NCI-H2196 (cell line): ENCODE measurements around the gene CDK14.

Experiments
- DNase-seq: peaks from one replicate; lab custom pipeline; 2025; ENCODE audit not compliant: unreplicated experiment; lab: John Stamatoyannopoulos, UW

Gene CDK14

DNA sequence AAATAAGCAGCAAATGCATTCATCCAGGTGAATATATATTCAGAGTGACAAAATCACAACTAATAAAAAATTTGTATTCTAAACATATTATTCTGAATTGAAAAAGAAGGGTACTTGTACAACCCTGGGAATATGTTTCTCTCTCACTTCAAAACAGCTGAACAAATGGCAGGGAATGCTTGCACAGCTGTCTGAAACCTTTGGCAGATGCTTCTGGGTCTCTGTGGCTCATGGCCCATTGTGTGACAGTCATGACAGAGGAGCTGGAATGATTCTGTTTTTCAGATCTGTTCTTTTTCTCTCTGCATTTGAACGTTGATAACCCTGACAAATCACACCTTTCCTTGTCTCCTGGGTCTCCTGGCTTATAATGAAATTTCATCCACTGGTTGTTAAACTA is 392.4 kb downstream of the CDK14 start:
- peak; percentile 25 for DNase-seq

DNA sequence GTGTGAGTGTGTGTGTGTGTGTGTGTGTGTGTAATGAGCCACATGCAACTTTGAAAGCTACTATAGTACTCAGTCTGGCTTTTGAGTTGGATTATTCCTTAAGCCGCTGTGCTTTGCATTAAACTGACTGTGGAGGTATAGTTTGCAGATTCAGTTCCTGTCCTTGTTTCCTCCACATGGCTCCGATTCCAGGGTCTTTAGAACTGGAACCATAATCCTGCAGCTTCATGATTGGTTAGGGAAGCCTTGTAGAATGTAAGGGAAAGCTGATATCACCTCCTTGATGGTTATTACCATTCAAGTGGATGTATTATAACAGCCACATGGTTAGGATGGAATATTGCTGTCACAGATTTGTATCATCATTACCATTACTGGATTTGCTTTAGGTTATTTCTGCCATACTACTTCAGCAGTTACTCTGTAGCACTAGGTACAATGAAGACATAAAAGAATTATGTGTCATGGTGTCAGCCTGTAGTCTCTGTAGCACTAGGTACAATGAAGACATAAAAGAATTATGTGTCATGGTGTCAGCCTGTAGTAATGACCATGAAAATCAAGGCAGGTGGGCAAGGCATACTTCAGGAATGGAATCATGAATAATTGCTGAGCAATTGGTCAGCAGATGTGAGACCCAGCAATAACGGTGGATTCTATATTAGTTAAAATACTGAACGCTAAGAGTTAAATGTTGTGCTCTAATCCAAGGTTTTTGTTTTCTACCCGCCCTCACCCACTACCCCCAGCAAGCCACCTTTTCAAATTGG is 393.1 kb downstream of the CDK14 start:
- DNase-seq = no peak

DNA sequence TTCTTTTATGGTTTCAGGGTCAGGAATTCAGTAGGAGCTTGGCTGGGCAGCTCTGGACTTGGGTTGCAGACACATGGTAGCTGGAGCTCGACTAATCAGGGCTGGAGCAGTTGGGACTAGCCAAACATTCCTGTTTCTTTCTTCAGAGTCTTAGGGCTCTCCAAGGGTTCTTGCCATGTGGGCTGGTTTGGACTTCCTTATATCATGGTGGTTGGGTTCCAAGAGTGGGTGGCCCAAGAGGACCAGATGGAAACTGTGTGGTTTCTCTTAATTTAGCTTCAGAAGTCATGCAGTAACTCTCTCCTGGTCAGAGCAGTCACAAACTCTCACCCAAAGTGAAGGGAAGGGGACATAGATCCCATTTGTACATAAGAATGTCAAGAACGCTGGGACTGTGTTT is 398.0 kb downstream of the CDK14 start:
- DNase-seq = no peak

DNA sequence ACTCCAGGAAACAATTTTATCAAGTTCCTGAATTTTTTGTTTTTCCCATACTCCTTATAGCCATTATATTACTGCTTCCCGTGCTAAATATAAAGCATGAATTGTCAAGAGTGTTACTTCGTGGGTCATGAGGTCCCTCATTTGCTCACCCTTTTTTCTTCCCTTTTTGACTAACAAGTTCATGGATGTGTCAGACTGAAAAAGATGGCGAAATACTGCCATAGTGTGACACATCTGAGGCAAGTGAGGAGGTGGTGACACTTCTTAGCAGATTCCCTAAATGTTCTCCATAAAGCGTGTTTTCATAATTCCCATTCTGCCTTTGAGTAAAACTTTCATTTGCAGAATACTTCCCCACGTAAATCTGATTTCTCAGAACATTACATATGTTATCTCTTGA is 398.5 kb downstream of the CDK14 start:
- no peak for DNase-seq

DNA sequence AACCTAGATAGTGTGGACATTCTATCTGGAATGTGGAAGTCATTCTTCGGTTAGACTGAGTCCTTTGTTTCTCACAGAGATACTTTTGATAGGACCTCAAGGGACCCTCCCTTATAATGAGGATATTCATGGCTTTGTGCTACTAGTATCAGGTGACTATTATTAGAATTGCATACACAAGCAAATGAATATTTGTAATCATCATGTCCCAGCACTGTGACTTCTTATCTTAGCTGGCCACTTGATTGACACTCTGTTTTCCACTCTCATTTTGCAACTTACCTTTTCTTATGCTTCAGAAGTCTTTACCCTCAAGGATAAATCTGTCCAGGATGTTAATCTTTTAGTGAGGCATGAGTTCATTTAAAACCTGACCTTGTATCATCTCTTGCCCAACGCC is 399.9 kb downstream of the CDK14 start:
- no peak for DNase-seq

DNA sequence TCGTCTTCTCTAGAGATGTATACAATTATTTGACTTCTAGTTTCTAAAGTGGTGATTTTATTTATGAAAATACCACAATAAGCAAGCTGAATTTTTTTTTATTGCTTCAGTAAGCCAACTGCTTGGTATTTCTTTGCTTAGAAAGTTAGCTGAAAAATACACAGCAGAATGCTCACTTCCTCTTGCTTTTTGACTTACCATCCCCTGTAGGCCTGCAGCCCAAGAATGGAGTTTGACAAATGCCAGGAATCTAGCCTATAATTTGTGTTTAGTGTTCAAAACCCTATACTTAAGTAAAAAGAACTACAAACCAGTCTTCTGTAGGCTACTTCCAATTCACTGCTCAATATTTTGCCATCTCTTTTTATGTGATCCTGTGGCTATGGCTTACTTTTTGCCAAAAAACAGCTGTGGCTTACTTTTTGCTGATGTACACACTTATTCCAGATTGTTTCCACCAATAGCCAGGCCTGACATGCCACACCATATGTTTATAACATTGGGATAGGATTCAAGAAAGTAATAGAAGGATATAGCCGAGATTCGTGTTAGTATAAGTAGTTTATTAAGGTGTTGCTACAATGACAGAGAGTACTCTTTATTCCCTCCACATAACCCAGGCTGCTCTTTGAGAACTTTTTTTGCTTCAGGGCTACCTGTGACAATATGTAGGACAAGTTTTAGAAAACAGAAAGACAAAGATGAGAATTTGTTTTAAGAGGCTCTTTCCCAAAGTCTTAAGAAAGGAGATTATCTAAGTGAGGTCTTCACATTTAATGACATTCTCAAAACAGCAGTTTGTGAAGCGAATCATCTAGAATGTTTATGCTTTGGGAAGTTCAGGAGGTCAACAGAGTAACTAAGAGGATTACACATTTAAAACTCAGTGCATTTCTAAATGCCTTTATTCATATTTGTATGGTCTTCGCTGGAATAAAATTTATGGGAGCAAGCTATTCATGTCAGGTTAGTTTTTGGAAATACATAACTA is 404.2 kb downstream of the CDK14 start:
- DNase-seq = no peak

DNA sequence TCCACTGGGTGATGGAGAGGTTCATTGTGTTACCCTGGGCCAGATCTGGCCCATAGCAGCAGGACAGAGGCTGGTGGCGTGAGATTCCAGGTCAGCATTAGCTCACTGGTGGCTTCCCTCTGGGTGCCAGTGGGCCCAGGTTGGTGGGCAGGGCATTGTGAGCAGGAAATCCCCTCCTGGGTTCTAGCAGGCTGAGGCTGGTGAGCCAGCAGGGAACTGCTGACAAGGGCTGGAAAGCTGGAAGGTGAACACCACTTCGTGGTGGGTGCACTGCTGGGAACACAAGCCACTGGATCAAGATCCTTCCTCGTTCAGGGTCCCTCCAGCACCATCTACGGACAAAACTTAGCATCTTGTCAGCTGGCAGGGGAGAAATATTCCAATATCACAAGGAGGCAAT is 408.9 kb downstream of the CDK14 start:
- DNase-seq = no peak

DNA sequence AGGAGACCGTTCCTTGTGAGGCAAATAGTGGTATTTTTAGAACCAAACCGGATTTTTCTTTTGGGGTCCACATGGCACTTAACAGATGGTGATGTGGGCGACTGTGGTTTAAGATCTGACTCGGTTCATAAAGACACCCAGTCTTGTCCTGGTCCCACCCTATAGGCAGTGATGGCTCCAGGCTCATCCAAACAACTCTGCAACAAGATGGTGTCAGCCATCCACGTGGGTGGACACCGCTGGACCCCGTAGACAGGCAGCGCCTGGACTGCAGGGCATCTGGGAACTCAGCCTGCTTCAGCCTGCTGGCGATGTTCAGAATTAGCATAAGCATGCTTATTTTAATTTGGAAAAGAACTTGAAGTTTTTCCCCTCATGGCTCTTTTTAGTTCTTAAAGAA is 409.7 kb downstream of the CDK14 start:
- DNase-seq = no peak

DNA sequence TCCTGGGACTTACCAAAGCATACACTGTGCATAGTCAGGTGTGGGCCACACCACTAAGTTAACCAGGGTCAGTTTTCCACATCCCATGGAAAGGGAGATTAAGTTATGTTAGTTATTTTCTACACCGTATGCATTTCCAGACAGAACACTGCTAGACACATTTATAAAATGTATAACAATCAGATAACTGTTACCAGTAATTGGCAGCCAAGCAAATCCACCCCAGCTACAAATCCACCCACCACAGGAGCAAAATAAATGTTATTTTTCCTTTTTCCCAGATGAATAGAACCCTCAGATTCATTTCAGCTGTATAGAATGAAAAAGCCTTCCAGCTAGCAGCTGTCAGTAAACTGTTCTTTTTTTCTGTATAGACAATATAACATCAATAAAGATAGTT is 411.2 kb downstream of the CDK14 start:
- DNase-seq = no peak

DNA sequence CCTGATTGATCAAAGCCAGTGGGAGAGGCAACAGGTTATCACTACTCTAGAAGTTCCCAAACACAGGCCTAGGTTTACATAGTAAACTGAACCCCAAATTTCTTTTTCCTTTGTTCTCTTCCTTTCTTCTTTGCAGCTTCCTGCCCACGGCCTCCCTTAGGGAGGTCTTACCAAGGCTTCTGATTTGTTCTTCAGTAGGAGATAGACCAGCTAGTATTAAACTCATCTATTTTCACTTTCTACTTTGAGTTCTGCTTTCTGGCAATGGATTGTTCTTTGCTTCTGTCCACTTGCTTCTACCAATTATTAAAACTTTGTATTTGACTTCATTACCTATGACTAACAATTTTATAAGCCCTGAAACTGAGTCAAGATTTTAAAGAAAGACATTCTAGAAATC is 417.0 kb downstream of the CDK14 start:
- DNase-seq = no peak

DNA sequence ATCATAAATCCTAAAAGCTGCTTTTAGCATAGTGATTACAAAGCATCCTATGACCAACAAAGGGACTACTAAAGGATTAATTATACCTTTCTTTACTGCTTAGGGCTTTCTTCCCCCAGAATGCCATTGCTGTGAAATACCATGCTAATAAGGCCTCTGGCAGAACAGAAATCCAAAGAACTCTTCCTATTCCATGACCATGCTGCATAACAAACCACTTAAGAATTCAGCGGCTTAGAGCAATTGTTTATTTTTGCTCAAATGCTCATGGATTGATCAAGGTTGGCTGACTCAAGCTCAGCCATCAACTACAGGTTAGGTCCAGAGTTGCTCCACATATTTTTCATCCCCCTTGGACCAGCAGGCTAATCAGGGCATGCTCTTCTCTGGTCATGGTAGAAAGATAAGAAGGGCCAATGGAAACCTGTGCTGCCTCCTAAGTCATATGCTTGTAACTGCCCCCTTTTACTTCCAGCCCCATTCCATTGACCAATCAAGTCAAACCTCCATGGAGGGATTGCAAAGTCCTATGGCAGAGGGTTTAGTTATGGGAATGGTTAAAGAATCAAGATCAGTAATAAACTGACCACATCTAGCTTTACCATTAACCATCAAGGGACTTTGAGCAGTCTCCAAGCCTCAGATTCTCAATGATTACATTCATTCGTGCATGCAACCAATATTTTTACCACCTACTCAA is 423.7 kb downstream of the CDK14 start:
- DNase-seq = no peak

DNA sequence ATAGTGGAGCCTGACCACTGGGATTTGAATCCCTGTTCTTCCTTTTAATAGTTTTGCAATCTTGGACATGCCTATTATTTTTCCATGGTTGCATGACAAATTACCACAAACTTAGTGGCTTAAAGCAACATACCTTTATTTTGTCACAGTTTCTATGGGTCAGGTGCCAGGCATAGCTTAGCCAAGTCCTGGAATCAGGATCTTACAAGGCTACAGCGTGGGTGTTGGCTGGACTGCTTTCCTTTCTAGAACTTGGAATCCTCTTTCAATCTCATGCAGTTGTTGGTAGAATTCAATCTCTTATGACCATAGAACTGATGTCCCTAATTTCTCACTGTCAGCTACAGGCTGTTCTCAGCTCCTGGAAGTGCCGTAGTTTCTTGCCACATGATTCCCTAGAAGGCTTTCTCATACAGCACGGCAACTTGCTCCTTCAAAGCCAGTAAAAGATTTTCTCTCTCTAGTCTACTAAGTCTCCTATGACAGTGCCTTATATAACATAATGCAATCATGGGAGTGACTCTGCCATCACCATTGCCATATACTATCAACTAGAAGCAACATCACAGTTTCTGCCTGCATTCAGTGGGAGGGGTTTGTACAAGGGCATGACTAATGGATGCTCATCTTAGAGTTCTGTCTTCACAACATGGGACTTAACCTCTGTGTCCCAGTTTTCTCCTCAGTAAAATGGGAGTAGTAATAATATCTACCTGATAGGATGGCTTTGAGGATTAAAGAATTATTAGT is 424.7 kb downstream of the CDK14 start:
- DNase-seq = no peak

DNA sequence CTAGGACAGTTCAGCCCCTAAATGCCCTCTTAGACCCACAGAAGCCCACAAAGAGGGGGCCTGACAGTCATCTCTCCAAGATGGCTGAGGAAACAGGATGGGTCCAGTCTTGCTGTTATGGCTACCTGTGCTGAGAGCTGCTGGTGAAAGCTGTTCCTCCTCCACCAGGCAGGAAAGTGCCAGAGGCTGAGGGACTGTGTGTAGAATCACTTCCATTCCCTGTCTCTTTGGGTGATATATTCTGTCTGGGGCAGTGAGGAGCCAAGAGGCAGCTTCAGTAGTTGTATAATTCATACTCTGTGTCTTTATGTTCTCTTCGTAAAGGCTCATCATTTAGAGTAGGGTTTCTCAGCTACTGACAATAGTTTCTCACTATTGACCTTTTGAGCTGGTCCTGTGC is 425.8 kb downstream of the CDK14 start:
- DNase-seq = no peak

DNA sequence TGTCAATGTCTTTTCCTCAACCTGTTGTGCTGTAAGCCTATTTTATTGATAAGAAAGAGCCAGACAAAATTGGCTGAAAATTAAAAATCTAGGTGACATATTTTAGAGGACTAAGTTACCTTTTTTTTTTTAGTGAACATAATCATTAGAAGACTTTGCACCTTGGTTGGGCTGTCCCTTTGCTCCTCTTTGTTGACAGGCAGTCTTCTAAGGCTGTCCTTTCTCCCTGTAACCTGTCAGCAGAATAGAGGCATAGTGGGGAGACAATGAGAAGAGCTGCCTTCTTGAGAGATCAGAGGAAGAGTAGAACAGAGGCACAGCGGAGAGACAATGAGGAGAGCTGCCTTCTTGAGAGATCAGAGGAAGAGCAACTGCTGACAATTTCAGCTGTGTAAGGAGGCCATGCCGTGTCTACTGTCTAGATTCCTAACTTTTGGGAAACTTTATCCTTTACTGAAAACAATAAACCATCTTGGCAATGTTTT is 429.8 kb downstream of the CDK14 start:
- DNase-seq = no peak

DNA sequence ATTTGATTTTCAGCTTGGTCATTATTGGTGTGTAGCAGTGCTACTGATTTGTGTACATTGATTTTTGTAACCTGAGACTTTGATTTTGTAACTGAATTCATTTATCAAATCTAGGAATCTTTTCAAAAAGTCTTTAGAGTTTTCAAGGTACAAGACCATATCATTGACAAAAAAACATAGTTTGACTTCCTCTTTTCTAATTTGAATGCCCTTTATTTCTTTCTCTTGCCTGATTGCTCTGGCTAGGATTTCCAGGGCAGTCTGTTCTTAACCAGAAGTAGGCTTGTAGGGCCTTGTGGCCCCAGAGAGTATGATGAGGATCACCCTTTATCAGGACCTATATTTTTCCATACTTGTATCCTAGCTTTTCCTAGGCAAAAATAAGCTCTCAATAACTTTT is 433.6 kb downstream of the CDK14 start:
- DNase-seq = no peak

DNA sequence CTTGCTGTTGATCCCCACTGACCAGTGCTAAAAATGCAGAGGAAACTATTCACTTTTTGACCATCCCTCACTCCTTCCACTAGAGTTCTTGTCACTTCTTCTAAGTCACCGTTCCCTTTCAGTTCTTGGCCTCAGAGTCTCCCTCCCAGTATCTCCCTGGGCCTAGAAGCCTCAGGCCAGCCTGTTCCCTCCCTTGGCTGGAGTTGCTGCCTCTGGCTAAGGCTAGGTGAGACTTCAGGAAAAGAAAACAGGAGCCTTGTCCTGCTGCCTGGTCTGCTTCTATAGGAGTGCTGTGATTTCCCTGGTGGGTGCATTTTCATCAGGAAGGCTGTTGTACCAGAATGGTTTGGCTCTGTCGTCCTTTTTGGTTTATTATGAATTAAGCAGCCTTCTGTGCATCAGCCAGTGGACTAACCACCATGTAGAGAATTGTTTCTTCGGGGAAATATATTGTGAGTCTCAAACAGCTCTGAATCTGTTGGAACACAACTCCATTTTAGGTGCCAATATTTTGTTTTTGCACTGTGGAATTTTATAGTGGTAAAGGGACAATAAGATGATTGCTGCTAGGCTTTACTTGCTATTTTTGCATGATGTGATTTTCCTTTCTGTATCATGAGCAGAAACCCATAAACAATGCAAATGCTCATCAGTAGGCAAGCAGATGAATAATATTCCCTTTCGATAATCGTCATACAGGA is 434.7 kb downstream of the CDK14 start:
- no peak for DNase-seq

DNA sequence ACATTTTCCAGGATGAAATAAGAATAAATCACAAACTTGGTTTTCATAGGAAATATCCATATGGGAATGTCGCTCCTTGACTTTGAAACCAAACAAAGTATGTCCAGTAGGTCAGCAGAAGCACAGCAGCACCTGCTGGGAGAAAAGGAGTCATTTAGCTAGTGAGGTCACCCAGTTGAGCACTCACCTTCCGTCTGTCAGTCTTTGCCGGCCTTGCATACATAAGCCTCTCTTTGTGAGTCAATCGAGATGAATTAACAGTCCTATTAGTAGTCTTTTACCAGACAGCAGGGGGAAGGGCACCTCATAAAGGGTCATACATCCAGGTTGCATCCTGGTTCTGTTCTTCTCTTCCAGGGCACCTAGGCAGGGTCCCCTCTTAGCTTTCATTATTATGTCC is 435.6 kb downstream of the CDK14 start:
- DNase-seq = no peak

DNA sequence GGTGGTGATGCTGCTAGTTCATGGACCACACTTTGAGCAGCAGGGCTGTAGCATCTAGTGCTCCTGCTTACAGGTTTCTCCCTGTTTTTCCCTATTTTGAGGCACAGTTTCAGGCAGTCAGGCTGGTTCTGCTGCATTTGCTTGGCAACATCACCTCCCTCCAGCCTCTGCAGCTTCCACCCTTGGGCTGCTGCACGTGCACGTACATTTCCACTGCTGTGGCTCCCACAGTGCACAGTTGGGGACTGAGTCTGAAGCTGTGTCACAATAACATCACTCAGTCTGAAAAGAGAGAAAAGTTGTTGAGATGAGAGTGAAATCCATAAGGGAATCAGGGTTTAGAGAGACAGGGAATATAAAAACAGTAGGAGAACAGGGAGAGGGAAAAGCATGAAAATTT is 437.5 kb downstream of the CDK14 start:
- no peak for DNase-seq

DNA sequence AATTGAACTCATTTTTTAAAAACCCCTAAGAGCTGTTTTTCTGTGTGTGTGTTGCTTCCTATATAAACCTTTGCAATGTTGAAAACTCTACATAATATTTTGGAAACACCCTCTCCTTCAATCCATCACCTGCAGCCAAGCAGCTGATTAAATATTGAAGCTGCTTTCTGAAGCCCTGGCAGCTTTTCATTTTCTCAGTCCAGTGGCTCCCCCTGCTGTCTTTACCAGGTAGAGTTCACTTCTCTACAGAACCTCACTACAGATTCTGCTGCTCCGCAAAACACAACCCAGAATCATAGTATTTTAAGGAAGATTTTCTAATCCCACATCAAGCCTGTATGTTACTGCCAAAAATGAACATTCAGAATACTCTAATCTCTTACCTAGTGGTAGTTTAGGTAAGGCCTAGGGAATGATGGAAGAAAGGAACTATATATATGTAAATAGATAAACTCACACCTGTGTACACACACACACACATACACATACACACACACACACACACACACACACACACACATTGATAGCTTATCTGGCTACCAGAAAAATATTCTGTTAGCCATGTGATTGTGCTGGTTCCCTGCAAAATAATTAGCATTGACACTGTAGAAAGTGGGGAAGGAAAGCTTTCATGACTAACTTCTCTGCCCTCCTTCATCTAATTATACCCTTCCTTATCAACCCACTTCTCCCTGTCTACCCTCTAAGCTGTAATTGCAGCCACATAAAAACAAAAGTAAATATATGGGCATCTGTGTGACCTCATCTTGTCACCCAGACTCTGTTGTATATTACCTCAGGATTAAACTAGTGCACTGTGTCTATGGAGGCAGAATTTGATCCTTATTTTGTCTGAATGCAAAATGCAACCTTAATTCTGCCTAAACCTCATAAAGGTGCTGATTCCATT is 438.6 kb downstream of the CDK14 start:
- DNase-seq = peak; percentile 86
